HG03378 (cell line): ENCODE measurements around the gene SHMT2.

Source experiments
- ATAC-seq: cut with Tn5 transposase; IDR thresholded peaks from one replicate; pipeline ENCODE4 v1.9.1; 2021; ENCODE audit warnings: mild to moderate bottlenecking, moderate library complexity; ENCODE audit not compliant: unreplicated experiment

Gene SHMT2

GRCh38 chr12:57238854-57239554 lies 9.5 kb downstream of the SHMT2 start:
- ATAC-seq = no peak

- ATAC-seq = no peak
Observed at GRCh38 chr12:57239587-57240065, 10.1 kb downstream of the SHMT2 start.

- ATAC-seq = no peak
Observed at GRCh38 chr12:57240066-57240921, 10.8 kb downstream of the SHMT2 start.

GRCh38 chr12:57240926-57241401 lies 11.5 kb downstream of the SHMT2 start:
- no peak for ATAC-seq

GRCh38 chr12:57241402-57242310 lies 12.1 kb downstream of the SHMT2 start:
- no peak for ATAC-seq

GRCh38 chr12:57242329-57242690 lies 12.8 kb downstream of the SHMT2 start:
- ATAC-seq = no peak

GRCh38 chr12:57242691-57243454 lies 13.4 kb downstream of the SHMT2 start:
- no peak for ATAC-seq

- no peak for ATAC-seq
Observed at GRCh38 chr12:57243521-57244311, 14.2 kb downstream of the SHMT2 start.

- ATAC-seq = no peak
Observed at GRCh38 chr12:57244312-57244696, 14.8 kb downstream of the SHMT2 start.

GRCh38 chr12:57247041-57247440 lies 17.5 kb downstream of the SHMT2 start:
- ATAC-seq = no peak

- no peak for ATAC-seq
Observed at GRCh38 chr12:57248934-57249742, 19.6 kb downstream of the SHMT2 start.

GRCh38 chr12:57250541-57250940 lies 21.0 kb downstream of the SHMT2 start:
- no peak for ATAC-seq

- ATAC-seq = no peak
Observed at GRCh38 chr12:57250956-57251355, 21.4 kb downstream of the SHMT2 start, which contains the start of gene STAC3. TSS of gene STAC3 (minus strand) at chr12:57251187. CDS start at chr12:57249636, 1,551 bp downstream.

- no peak for ATAC-seq
Observed at GRCh38 chr12:57254506-57255280, 25.2 kb downstream of the SHMT2 start.

GRCh38 chr12:57255916-57256315 lies 26.4 kb downstream of the SHMT2 start:
- no peak for ATAC-seq

GRCh38 chr12:57258977-57259970 lies 29.8 kb downstream of the SHMT2 start:
- no peak for ATAC-seq

- ATAC-seq = no peak
Observed at GRCh38 chr12:57260366-57260765, 30.9 kb downstream of the SHMT2 start.
